Measurements from ENCODE around the gene TUBB4B. TPM values are rescaled to one million over a fixed set of nuclear protein-coding genes. Genes with fewer than 3 reads are reported as not detected.
A peak's percentile ranks its signal among the peaks of the same experiment; 100 is the strongest.

The TUBB4B gene
- total RNA-seq, 1 donor from 2014 or later = 208 TPM

GRCh38 chr9:137199411-137200121, 41.5 kb upstream of the TUBB4B start:
- no peaks in the 10 kb centered on the region for H3K27me3 ChIP-seq (ENCODE audit: low read depth)
- no peaks in the 10 kb centered on the region for H3K36me3 ChIP-seq
- H3K27ac ChIP-seq = peak overlapping the region; percentile 78
- intact Hi-C loops (cut with DNase I) = no loop called here
- DNase-seq (no peak), ATAC-seq (no peak)
- no peak for TF ChIP-seq CTCF (IDR thresholded peaks at IDR 0.05)
- no peaks in the 10 kb centered on the region for H3K9me3 ChIP-seq
- H3K4me3 ChIP-seq = peak overlapping the region; percentile 69
- peaks cover 68% of the 10 kb centered on the region for H3K4me1 ChIP-seq

- TF ChIP-seq CTCF (IDR thresholded peaks at IDR 0.05) = no peak
- DNase-seq = peak; percentile 100
- Histone ChIP-seq H3K4me1 (peaks cover 63% of the 10 kb centered on the region), H3K27me3 (ENCODE audit: low read depth) (no peaks in the 10 kb centered on the region), H3K36me3 (no peaks in the 10 kb centered on the region), H3K27ac (peak within 1 kb of the TSS; percentile 85), H3K9me3 (no peaks in the 10 kb centered on the region), H3K4me3 (peak within 1 kb of the TSS; percentile 69)
- intact Hi-C loops (cut with DNase I) = no loop called here
- ATAC-seq = peak; percentile 95 to 97
Observed at GRCh38 chr9:137200311-137201204, 40.5 kb upstream of the TUBB4B start, which contains the start of gene TPRN. Gene TPRN, minus strand, starts transcription at chr9:137200741. Its CDS starts 30 bp downstream, at chr9:137200711.

GRCh38 chr9:137201205-137201868, 39.8 kb upstream of the TUBB4B start:
- DNase-seq (no peak), ATAC-seq (no peak)
- intact Hi-C loops (cut with DNase I) = no loop called here
- Histone ChIP-seq H3K27me3 (ENCODE audit: low read depth) (no peaks in the 10 kb centered on the region), H3K27ac (peak overlapping the region; percentile 85), H3K4me3 (peak overlapping the region; percentile 69), H3K9me3 (no peaks in the 10 kb centered on the region), H3K4me1 (peaks cover 60% of the 10 kb centered on the region), H3K36me3 (no peaks in the 10 kb centered on the region)
- no peak for TF ChIP-seq CTCF (IDR thresholded peaks at IDR 0.05)

GRCh38 chr9:137202966-137203365, 38.1 kb upstream of the TUBB4B start:
- no peak for DNase-seq
- Histone ChIP-seq H3K36me3 (no peaks in the 10 kb centered on the region), H3K27ac (no peak overlapping the region), H3K27me3 (ENCODE audit: low read depth) (no peaks in the 10 kb centered on the region), H3K4me1 (peaks cover 54% of the 10 kb centered on the region), H3K4me3 (no peak overlapping the region), H3K9me3 (no peaks in the 10 kb centered on the region)
- ATAC-seq = no peak
- no peak for TF ChIP-seq CTCF (IDR thresholded peaks at IDR 0.05)
- intact Hi-C loops (cut with DNase I) = no loop called here

GRCh38 chr9:137204731-137205125, 36.4 kb upstream of the TUBB4B start:
- peaks cover 36% of the 10 kb centered on the region for H3K4me1 ChIP-seq
- peak overlapping the region; percentile 95 for H3K27ac ChIP-seq
- H3K27me3 ChIP-seq (ENCODE audit: low read depth) = no peaks in the 10 kb centered on the region
- ATAC-seq (no peak), DNase-seq (no peak)
- TF ChIP-seq CTCF (IDR thresholded peaks at IDR 0.05) = no peak
- no peaks in the 10 kb centered on the region for H3K9me3 ChIP-seq
- peaks cover 8% of the 10 kb centered on the region for H3K36me3 ChIP-seq
- H3K4me3 ChIP-seq = peak overlapping the region; percentile 100
- intact Hi-C loops (cut with DNase I) = no loop called here
